PC-3 (cell line): ENCODE data around the gene DLL4. TPM values are rescaled to one million over a fixed set of nuclear protein-coding genes. Genes with fewer than 3 reads are reported as not detected.

Experiments
- ATAC-seq: fragments of 200-7000 bp; cut with Tn5 transposase; 2 replicates; pipeline ENCODE4 v1.9.1; 2020; ENCODE audit warnings: mild to moderate bottlenecking, moderate library complexity
- BruUV-seq: library from RNA; stranded (reverse); fragments of 400-500 nt; replicated peaks from 2 replicates; lab custom pipeline; 2021; lab: Mats Ljungman, UMichigan
- CTCF ChIA-PET: fragments of 300-600 bp; sonication (Branson Sonifier 250); formaldehyde crosslinking; loops from one replicate; lab custom pipeline; 2022; ENCODE audit warnings: antibody characterized with exemption; lab: Charles Lee
- POLR2A ChIA-PET: fragments of 300-600 bp; sonication (Branson Sonifier 250); formaldehyde crosslinking; loops from one replicate; lab custom pipeline; 2022; ENCODE audit warnings: antibody characterized with exemption; ENCODE audit not compliant: unreplicated experiment; lab: Charles Lee
- DNase-seq: peaks from one replicate; pipeline ENCODE4 v3.0.0-alpha.2; 2015
- H2AFZ ChIP-seq: fragments of 300-600 bp; sonication (generic); 2 replicates; pipeline ENCODE4 v1.6.0; 2016; ENCODE audit warnings: antibody characterized with exemption, low read length
- H3F3A ChIP-seq: fragments of 300-600 bp; sonication (generic); one replicate; pipeline ENCODE4 v1.6.0; 2017; ENCODE audit warnings: antibody characterized with exemption, low read length, control low read depth, mild to moderate bottlenecking; ENCODE audit not compliant: unreplicated experiment
- H3K27ac ChIP-seq: fragments of 300-600 bp; sonication (generic); 2 replicates; pipeline ENCODE4 v1.5.1; 2016; ENCODE audit warnings: mild to moderate bottlenecking, low read length
- H3K27me3 ChIP-seq: fragments of 300-600 bp; sonication (generic); 2 replicates; pipeline ENCODE4 v1.6.1; 2016; ENCODE audit warnings: low read length, mixed read lengths
- H3K36me3 ChIP-seq: fragments of 300-600 bp; sonication (generic); 2 replicates; pipeline ENCODE4 v1.6.1; 2016; ENCODE audit warnings: low read depth, mixed run types, low read length, mixed read lengths
- H3K4me1 ChIP-seq: fragments of 300-600 bp; sonication (generic); 2 replicates; pipeline ENCODE4 v1.5.1; 2016; ENCODE audit warnings: low read length; ENCODE audit not compliant: insufficient read depth
- H3K4me2 ChIP-seq: fragments of 300-600 bp; sonication (generic); 2 replicates; pipeline ENCODE4 v1.6.0; 2016; ENCODE audit warnings: low read length
- H3K4me3 ChIP-seq: fragments of 300-600 bp; sonication (generic); 2 replicates; pipeline ENCODE4 v1.5.1; 2016; ENCODE audit warnings: mild to moderate bottlenecking, low read length, mixed read lengths
- H3K79me2 ChIP-seq: fragments of 300-600 bp; sonication (generic); 2 replicates; pipeline ENCODE4 v1.6.1; 2017; ENCODE audit warnings: low read length, mixed read lengths
- H3K9ac ChIP-seq: fragments of 300-600 bp; sonication (generic); 2 replicates; pipeline ENCODE4 v1.6.0; 2016; ENCODE audit warnings: mild to moderate bottlenecking, low read length
- H3K9me2 ChIP-seq: fragments of 300-600 bp; sonication (generic); replicated peaks from 2 replicates; pipeline ENCODE4 v1.6.1; 2016; ENCODE audit warnings: mixed run types, low read length, mixed read lengths
- H3K9me3 ChIP-seq: fragments of 300-600 bp; sonication (generic); 2 replicates; pipeline ENCODE4 v1.6.1; 2016; ENCODE audit warnings: low read length, mixed read lengths
- H4K20me1 ChIP-seq: fragments of 300-600 bp; sonication (generic); 2 replicates; pipeline ENCODE4 v1.6.1; 2016; ENCODE audit warnings: low read length, mixed read lengths
- EZH2 ChIP-seq: fragments of 300-600 bp; sonication (generic); IDR thresholded peaks from one replicate; pipeline ENCODE4 v1.6.1; 2017; ENCODE audit warnings: antibody characterized with exemption, mild to moderate bottlenecking, low read length; ENCODE audit not compliant: unreplicated experiment
- EZH2phosphoT487 ChIP-seq: fragments of 300-600 bp; sonication (generic); IDR thresholded peaks from 2 replicates; pipeline ENCODE4 v1.6.1; 2018; ENCODE audit warnings: mild to moderate bottlenecking, antibody characterized with exemption, low read length, borderline replicate concordance
- intact Hi-C: fragments of 100-400 bp; cut with micrococcal nuclease; formaldehyde crosslinking; loops from 2 replicates; pipeline ENCODE4 v1.9.0; 2023
- total RNA-seq: library from RNA; depleted of rRNA; stranded (reverse); fragments of >200 nt; gene quantifications from 2 replicates; pipeline ENCODE4 v1.2.3, GENCODE V29; 2014
- TF ChIP-seq, protein P1 (sequence below): fragments of 300-600 bp; sonication (generic); conservative IDR thresholded peaks from 2 replicates; pipeline ENCODE4 v1.5.1; 2017; ENCODE audit warnings: antibody characterized with exemption, low read depth, mild to moderate bottlenecking, low read length

Gene DLL4
- total RNA-seq, 1 experiment from 2014 or later = 2.2 TPM

DNA sequence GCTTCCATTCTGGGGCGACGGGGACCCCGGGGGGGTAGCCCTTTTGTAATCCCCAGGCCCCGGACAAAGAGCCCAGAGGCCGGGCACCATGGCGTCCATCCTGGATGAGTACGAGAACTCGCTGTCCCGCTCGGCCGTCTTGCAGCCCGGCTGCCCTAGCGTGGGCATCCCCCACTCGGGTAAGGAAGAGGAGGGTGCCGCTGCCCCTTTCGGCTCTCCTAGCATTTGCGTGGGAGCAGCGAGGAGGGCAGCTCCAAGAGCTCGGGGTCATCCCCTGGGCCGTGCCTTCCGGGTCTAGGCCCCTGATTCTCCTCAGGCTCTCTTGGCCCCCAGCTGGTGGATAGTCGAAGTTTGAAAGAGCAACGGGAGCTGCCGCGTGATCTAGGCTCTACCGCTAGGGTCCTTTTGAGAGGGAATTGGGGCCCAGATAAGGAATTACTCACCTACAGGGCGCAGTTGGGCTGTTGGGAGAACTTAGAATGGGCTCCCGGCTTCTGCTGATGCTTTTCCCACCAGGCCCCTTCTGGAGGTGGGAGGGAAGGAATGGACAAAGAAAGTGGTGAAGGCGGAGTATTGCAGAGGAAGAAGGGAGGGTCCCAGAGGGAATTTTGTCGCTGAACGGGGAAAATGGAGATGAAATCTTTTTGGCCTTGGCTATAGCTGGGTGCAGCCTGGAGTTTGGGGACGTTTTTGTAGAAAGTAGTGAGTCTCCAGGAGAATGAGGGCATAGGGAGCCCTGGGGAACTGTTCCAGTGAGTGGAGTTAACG is 34.3 kb upstream of the DLL4 start:
- ChIA-PET CTCF (interaction anchor here (0.6 to 2.6 kb wide), 19 partner anchors 9 to 606 kb away, joined by 3 to 80 read pairs (median 6); partner anchors contain the start of genes RAD51 and RHOV), POLR2A (interaction anchor here (0.5 to 0.6 kb wide), 3 partner anchors 41 to 291 kb away, joined by 3 to 4 read pairs (median 4); no protein-coding TSS in a partner anchor)
- peak; percentile 81 for DNase-seq
- intact Hi-C loops = loop anchor here (1.0 to 10.0 kb wide), 4 partner anchors 38 to 300 kb away; partner anchors contain the start of gene KNL1
- Histone ChIP-seq H3K4me2 (peak overlapping the region; percentile 90), H4K20me1 (no peaks in the 10 kb centered on the region; the same call in 1 of the 2 replicates), H3K27ac (peak overlapping the region; percentile 81), H3K9me2 (no peaks in the 10 kb centered on the region), H3K4me1 (peaks cover 16% of the 10 kb centered on the region), H3K9ac (peak overlapping the region; percentile 95), H2AFZ (peak overlapping the region; percentile 69), H3K79me2 (peaks cover 33% of the 10 kb centered on the region), H3K36me3 (peaks cover 22% of the 10 kb centered on the region; the same call in 1 of the 2 replicates), H3K27me3 (no peaks in the 10 kb centered on the region), H3K4me3 (peak overlapping the region; percentile 87), H3F3A (no peaks in the 10 kb centered on the region), H3K9me3 (no peaks in the 10 kb centered on the region)
- TSS peak; percentile 83 for BruUV-seq
- TF ChIP-seq, protein P1, sequence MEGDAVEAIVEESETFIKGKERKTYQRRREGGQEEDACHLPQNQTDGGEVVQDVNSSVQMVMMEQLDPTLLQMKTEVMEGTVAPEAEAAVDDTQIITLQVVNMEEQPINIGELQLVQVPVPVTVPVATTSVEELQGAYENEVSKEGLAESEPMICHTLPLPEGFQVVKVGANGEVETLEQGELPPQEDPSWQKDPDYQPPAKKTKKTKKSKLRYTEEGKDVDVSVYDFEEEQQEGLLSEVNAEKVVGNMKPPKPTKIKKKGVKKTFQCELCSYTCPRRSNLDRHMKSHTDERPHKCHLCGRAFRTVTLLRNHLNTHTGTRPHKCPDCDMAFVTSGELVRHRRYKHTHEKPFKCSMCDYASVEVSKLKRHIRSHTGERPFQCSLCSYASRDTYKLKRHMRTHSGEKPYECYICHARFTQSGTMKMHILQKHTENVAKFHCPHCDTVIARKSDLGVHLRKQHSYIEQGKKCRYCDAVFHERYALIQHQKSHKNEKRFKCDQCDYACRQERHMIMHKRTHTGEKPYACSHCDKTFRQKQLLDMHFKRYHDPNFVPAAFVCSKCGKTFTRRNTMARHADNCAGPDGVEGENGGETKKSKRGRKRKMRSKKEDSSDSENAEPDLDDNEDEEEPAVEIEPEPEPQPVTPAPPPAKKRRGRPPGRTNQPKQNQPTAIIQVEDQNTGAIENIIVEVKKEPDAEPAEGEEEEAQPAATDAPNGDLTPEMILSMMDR = peak; percentile 68
- no peak for TF ChIP-seq EZH2
- peak; percentile 62 for ATAC-seq

DNA sequence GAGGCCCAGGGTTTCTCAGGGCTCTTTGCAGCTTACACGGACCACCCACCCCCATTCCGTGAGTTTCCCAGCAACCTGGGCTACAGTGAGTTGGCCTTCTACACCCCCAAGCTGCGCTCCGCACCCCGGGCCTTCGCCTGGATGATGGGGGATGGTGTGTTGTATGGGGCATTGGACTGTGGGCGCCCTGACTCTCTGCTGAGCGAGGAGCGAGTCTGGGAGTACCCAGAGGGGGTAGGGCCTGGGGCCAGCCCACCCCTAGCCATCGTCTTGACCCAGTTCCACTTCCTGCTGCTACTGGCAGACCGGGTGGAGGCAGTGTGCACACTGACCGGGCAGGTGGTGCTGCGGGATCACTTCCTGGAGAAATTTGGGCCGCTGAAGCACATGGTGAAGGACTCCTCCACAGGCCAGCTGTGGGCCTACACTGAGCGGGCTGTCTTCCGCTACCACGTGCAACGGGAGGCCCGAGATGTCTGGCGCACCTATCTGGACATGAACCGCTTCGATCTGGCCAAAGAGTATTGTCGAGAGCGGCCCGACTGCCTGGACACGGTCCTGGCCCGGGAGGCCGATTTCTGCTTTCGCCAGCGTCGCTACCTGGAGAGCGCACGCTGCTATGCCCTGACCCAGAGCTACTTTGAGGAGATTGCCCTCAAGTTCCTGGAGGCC is 29.5 kb upstream of the DLL4 start:
- no peak for ATAC-seq
- Histone ChIP-seq H2AFZ (no peak overlapping the region), H3K79me2 (peaks cover 46% of the 10 kb centered on the region), H3K4me2 (no peak overlapping the region), H3K4me3 (no peak overlapping the region), H3K9me2 (no peaks in the 10 kb centered on the region), H3K9ac (no peak overlapping the region), H3F3A (no peaks in the 10 kb centered on the region), H4K20me1 (peaks cover 7% of the 10 kb centered on the region; the same call in 1 of the 2 replicates), H3K4me1 (peaks cover 14% of the 10 kb centered on the region), H3K9me3 (no peaks in the 10 kb centered on the region), H3K27ac (no peak overlapping the region), H3K36me3 (peaks cover 37% of the 10 kb centered on the region; the same call in 1 of the 2 replicates), H3K27me3 (no peaks in the 10 kb centered on the region)
- TF ChIP-seq, protein P1 = no peak
- TF ChIP-seq EZH2 (no peak), EZH2phosphoT487 (no peak)
- DNase-seq = no peak
- intact Hi-C loops = loop anchor here (10.0 kb wide), 2 partner anchors 215 to 305 kb away; partner anchors contain the start of genes INO80 and KNL1
- ChIA-PET POLR2A (no interaction called here), CTCF (no interaction called here)
- BruUV-seq = no TSS peak
